IgD-negative memory B cell (primary cell): Measurements from ENCODE around the gene DHRS9. TPM values are rescaled to one million over a fixed set of nuclear protein-coding genes. Genes with fewer than 3 reads are reported as not detected.

ENCODE experiments used
- polyA plus RNA-seq: library from polyadenylated mRNA; unstranded; fragments of 300-500 nt; fragmentation: Illumina TruSeq; gene quantifications from one replicate; pipeline ENCODE4 v1.2.3, GENCODE V29; 2021

The DHRS9 gene
- polyA plus RNA-seq, 1 donor from 2014 or later, result 3.3 TPM

Other genes starting within 250 kb of the DHRS9 start
- gene SPC25, start 179.1 kb upstream of the DHRS9 start, polyA plus RNA-seq, result not detected
- gene G6PC2, start 168.3 kb upstream of the DHRS9 start, polyA plus RNA-seq, result not detected
- gene ABCB11, start 38.2 kb upstream of the DHRS9 start, polyA plus RNA-seq, result not detected